HG03159 (cell line): ENCODE measurements around the gene NAT14.

Experiments used
- ATAC-seq: cut with Tn5 transposase; IDR thresholded peaks from one replicate; pipeline ENCODE4 v1.9.1; 2021; ENCODE audit warnings: mild to moderate bottlenecking, moderate library complexity; ENCODE audit not compliant: unreplicated experiment

Gene NAT14

DNA sequence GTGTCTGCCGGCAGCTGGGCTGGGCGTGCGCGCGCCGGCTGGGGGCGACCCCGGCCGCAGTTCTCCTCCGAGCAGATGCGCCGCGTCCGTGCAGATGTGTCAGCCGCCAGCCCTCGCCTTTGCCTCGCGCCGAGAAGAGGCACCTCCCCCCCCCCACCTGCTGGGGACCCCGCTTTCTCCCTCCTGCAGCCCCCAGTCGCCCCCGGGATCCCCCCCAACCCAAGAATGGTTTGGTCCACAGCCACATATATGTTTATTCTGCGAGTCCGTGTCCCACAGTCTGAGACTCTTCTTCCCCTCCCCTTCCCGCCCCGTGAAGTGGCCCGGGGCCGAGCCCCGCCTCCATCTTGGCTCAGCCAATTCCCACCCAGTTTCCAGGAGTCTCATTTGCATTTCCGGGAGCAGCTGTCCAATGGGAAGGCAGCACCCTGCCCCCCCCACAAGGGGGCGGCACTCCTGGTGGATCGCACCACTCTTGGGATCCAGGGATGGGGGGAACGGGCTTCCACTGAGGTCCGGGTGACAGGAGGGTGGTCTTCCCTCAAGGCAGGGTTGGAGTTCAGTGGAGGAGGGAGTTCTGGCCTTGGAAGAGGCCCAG is 32.1 kb upstream of the NAT14 start:
- ATAC-seq, result no peak

DNA sequence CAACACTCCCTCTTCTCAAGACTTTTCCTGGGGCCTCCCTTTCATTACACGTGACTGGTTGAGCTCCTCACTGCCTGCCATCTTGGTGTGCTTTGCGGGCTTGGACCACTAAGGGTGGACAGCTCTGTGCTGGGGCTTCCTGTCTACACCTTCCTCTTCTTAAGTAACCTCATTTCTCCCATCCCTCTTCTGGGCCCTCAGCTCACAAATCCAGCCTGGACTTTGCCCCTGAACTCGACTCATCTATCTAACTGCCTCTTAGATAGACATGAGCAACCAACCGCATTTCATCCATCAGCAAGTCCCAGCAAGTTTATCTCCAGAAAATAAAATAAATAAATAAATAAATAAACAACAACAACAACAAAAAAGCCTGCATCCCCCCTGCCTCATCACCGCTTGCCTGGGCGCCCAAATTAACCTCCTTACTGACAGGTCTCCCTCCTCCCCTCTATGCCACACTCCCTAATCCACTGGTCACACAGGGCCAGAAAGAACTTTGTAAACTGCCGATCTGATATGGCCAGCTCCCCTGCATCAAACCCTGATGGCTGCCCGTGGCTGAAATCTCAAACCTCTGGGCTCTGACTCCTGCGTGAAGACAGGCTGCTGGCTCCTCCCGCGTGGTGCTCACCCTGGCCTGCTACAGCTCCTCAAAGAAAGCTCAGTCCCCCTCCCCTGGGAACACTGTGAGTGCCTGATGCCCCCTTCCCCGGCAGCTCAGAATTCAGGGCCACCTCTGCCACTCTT is 31.3 kb upstream of the NAT14 start:
- ATAC-seq, result no peak

DNA sequence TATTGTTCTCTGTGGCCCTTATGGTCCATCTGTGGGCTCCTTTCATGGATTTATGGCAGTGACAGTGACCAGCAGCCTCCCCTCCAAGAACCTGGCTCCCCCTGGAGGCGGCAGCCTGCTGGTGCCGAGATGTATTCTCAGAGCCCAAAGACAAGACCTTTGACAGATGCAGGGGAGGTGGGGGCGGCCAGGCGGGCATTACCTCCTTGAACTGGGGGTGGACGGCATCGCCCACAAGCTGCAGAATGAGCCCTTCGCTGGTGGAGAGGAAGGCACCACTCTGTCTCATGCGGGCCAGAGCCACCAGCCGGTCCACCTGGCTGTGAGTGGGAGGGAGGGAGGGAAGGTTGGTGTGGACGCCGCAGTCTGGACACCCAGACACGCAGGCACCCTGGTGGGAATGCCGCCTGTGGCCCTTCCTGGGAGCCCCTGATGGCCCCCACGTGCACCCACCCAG is 30.2 kb upstream of the NAT14 start:
- ATAC-seq, result no peak

DNA sequence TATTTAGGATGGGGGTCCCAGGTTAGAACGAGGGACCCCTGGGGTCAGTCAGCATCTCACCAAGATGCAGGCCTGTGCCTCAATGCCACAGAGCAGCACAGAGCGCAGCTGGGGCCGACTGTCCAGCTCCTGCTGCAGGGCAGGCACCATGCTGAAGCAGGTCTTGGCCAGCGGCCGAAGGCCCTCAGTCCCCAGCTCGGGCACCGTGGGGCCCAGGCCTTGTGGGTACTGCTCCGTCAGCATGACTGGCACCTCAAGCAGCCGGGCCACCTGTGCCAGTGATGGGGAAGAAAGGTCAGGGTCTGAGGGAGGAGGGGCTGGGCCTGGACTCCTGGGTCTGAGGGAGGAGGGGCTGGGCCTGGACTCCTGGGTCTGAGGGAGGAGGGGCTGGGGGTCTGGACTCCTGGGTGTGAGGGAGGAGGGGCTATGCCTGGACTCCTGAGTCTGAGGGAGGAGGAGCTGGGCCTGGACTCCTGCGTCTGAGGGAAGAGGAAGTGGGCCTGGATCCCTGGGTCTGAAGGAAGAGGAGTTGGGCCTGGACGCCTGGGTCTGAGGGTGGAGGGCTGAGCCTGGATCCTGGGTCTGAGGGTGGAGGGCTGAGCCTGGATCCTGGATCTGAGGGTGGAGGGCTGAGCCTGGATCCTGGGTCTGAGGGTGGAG is 29.3 kb upstream of the NAT14 start:
- ATAC-seq, result no peak

DNA sequence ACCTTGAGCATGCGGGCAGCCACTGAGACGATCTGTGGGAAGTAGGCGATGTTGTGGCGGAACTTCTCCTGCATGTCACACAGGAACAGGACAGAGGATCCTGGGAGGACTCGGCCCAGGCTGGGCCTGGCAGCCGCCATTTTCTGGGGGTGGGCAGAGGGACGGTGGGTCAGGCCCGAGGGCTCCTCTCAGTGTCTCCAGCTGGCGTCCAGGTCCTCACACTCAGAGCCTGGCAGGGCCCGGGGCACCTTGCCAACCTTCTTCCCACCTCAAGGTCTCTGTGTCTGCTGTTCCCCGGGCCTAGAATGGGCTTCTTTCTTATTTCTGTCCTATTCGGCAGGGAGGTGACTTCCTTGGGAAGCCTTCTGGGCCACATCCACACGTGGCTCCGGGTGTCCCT is 28.6 kb upstream of the NAT14 start:
- ATAC-seq, result no peak

DNA sequence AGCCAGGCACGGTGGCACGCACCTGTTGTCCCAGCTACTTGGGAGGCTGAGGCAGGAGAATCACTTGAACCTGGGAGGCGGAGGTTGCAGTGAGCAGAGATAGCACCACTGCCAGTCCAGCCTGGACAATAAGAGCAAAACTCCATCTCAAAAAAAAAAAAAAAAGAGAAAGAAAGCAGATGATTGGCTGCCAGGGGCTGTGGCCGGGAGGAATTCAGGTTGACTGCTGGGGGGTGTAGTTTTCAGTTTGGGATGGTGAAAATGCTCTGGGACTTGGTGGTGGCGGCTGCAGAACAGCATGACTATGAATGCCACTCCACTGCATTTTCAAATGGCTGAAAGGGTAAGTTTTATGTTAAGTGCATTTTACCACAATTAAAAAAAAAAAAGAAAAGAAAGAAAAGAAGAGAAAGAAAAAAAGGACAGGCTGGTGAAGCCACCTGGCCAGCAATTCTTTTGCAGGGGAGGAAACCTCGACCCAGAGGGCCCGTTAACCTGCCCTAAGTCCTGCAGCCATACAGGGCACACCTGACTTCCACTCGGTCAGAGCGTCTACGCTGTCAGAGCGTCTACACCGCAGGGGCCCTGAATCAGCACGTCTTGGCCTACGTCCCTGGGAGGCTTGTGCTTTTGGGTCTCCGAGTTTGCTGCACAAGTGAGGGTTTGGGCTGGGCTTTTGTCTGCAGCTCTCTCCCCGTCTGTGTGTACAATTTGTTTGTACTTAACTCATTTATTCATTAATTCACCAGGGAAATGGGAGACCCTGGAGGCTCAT is 27.1 kb upstream of the NAT14 start:
- ATAC-seq, result no peak

DNA sequence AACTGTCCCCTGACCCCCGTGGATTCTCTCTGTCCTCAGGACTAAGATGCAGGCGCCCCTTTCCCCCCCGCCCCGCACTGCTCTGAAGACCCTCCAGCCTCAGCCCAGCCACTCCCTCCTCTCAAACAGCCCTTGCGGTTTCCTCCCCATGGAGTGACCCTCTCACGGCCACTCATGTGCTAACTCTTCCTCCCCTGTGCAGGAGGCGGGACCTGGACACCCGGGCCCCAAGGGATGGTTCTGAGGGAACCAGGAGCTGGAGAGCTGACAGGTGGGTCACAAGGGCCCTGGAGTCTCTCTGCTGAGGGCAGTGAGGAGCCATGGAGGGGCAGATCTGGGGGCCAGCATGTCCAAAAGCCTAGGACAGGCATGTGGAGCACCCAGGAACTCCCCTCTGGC is 25.4 kb upstream of the NAT14 start:
- no peak for ATAC-seq

DNA sequence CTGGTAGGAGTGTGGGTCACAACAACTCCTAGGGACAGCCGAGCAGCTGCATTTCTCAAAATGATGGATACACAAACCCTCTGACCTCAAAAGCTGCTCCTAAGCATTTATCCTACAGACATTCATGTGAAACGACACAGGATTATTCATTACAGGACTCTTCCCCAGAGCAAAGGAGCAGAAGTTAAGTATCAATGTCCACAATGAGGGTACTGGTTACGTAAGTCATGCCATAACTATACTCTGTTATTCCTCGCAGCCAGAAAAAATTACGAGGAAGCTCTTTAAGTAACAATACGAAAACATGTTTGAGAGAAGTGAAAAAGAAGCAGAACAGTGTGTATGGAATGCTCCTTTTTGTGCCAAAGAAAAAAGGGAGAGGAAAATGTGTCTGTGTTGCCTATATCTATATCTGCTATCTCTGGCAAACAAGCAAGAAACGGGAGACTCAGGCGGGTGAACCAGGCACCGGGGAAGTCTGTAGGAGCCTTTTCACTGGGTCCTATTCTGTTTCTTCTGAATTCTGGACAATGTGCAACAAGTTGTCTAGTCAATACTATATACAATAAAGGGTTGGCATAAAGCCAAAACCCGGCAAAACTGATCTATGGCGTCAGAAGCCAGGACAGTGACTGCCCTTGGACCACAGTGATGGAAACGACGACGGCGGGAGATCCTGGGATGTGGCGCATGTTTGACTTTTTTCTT is 24.9 kb upstream of the NAT14 start:
- ATAC-seq, result no peak

DNA sequence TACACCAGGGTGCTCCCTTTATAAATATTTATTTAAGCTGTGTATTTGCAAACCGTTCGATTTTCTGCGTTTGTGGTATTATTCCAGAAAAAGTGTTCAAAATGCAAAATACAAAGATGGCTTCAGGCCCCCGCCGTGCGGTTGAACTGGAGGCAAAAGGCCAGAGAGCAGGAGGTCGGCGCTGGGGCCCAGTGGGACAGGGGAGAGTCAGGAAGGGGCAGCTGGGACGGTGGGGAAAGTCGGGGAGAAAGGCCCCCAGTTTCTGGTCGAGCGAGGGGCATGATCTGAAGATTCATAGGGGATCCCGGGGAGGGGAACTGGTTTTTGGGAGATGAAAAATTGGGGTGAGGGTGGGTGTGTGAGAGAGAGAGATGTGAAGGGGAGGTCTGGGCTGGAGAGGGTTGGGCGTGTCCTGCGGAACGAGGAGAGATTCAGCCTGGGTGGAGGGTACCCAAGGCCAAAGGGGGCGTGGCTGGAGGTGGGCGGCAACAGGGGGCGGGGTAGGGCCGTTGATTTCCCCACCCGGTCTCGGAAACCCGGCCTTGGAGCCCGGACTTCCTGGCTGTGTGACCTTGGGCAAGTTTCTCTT is 24.2 kb upstream of the NAT14 start:
- ATAC-seq, result no peak

DNA sequence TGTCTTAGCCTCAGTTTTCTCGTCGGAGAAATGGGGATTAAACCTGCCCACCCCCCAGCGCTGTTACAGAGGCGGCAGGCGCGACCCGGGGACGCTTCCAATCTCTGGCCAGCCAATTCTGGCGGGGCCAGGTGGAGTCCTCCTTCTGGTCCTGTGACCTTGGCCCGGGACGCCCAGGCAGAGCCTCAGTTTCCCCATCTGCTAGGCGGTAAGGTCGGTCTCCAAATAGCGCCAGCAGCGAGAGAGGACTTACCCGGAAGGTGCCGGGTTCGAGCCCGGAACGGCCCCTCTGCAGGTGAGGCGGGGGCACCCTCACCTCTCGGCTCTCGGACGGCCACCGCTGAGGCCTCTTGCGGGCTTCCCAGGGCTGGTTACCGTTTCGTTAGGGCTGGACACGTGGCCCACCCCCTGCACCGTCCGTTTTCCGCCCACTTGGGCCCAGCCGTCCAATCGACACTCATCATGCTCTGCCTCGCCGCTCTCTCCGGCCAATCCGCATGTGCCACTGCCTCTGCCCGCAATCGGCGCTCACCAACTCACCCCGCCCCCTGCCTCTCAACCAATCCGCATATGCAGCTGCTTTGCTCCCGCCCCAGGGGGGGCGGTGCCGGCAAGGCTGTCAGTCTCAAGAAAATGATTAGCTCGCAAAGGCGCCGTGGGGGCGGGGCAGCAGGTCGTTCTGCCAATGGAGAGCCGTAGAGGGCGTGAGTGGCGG is 23.6 kb upstream of the NAT14 start, which contains the start of gene ISOC2:
Gene ISOC2 (minus strand): TSS at position 384 of the 715 bp plus-strand sequence. CDS start 5,156 bp downstream, outside the sequence.
- peak; percentile 87 for ATAC-seq

DNA sequence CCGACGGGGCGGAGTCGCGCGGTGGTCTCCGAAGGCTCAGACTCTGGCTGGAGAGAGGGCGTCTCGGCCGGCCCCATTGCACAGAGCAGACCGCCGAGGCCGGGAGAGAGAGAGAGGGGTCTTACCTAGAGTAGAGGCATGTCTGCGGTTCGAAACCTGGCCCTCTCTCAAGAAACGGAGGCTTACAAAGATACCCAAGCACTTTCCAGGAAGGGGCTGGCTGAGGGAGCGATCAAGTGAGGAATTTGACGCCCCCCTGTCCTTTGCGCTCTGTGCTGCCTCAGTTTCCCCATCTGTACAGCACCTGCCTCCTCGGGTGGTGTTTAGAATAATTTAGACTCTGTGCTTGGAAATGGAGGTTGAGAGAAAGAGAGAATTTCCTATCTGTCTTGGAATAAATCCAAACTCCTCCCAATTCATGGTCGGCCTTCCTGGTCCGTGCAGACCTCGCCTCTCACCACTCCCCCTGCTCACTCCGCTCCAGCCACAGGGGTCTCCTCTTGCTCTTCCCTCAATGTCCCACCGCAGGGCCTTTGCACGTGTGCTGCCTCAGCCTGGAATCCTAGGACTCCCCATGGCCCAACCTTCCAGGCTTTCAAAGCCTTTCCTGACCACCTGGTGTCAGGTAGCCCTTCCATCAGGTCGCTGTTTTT is 22.9 kb upstream of the NAT14 start:
- no peak for ATAC-seq

DNA sequence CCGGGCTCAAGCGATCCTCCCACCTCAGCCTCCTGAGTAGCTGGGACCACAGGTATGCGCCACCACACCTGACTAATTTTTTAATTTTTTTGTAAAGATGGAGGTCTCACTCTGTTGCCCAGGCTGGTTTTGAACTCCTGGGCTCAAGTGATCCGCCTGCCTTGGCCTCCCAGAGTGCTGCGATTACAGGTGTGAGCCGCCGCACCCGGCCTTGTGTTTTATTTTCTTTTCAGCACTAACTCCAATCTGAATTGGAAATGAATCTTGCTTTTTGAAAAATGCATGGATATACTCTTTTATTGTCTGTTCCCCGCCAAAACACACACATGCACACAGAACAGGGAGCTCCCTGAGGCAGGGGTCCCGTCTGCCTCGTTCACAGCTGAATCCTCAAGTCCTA is 22.3 kb upstream of the NAT14 start:
- no peak for ATAC-seq

DNA sequence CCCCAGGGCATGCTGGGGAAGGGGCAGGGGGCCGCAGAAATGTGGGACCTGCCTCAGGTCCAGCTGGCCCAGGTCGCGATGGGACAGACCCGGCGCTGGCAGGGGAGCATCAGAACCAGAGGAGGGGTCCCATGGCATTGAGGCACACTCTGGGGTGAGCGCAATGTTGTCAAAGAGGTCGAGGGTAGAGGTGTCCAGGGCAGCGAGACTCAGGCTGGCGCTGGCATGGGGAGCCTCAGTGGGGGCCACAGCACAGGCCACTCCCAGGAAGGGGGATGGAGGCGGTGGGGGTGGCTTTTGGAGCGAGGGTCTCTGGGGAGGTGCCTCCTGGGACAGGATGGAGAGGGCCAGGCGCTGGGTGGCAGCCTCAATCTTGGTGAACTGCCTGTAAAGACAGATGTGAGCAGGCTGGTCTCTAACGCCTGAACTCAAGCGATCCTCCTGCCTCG is 21.4 kb upstream of the NAT14 start:
- ATAC-seq, result no peak

DNA sequence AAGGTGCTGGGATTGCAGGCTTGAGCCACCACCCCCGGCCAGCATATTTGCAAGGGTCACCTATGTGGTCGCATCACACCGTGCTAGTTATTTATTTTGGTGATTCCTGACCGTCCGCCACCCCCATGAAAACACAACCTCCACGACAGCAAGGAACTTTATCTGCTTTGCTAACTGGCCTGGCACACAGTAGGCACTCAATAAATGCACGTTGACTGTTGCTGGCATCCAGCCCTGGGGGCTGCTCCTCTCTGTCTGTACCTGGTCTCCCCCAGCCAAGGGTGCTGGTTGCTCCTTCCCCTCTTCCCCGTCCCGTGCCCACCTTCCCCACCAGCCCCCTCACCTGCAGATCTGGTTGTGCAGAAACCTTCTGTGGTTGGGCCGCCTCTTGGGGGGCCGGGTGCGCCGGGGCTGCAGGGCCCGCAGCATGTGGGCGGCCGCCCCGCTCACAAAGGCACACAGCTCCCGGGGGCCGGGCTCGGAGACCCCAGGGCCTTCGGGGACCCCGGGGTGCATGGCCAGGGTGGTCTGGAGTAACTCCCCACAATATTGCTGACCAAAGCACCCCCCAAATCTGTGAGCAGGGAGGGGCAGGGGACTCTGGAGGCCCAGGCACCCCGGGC is 20.8 kb upstream of the NAT14 start:
- ATAC-seq, result no peak

DNA sequence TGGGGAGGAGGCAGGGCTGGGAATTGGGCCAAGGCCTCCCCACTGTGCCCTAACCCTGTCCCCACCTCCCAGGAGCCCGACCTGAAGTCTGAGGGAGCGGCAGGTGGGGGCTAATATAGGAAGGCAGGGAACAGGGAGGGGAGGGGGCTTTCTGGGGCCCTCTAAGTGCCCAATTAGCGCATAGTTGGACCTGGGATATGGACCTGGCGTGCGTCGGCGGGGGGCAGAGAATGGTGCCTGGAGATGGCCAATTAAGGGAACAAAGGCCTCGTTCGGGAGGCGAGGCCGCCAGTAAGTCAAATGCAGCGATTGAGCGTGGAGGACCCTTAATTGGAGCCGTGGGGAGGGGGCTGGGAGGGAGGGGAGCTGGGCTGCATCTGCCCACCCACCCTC is 20.3 kb upstream of the NAT14 start, which contains the start of gene C19orf85:
Gene C19orf85 (minus strand): TSS at position 90 of the 393 bp plus-strand sequence. CDS start 197 bp downstream, outside the sequence.
- ATAC-seq, result no peak

DNA sequence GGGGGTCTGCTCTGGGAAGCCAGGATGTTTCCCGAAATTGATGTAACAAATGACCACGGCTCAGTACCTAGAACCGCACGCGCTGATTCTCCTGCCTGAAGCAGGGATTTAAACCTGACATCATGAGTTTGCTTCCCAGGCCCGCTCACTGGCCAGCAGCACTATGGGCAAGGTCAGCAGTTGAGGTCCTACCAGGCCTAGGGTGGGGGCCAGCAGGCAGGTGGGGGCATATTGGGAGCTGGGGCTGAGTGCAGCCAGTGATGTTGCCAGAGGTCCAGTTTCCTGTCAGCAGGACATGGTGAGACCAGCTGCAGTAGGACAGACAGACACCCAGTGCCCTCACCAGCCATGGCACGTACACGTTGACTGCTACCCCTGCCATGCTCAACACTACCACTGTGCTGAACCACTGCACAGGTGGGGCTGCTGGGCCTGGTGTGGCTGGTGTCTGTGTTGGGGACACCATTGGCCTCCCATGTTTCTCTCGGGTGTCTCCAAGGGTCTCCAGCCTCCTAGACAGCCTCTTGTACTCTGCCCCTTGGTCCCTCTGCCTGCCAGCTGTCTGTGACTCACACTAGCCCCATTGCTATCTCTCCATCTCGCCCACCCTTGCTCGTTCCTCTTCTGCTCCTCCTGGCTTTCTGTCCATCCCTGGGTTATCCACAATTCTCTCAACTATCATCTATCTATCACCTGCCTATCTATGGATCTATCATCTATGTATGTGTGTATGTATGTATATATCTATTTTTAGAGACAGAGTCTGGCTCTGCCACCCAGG is 19.3 kb upstream of the NAT14 start:
- no peak for ATAC-seq

DNA sequence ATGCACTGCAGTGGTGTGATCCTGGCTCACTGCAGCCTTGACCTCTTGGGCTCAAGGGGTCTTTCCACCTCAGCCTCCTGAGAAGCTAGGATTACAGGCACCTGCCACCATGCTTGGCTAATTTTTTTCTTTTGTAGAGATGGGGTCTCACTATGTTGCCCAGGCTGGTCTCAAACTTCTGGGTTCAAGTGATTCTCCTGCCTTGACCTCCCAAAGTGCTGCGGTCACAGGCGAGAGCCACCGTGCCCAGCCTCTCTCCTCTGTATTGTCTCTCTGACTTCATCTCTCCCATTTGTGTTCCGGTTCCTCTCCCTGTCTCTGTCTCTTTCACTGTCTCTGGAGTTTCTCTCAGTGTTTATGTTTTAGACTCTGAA is 18.8 kb upstream of the NAT14 start:
- ATAC-seq, result no peak
